Measurements from ENCODE around the gene USP7. TPM values are rescaled to one million over a fixed set of nuclear protein-coding genes. Genes with fewer than 3 reads are reported as not detected.

USP7 gene
- total RNA-seq, 1 donor: 55.3 TPM

DNA sequence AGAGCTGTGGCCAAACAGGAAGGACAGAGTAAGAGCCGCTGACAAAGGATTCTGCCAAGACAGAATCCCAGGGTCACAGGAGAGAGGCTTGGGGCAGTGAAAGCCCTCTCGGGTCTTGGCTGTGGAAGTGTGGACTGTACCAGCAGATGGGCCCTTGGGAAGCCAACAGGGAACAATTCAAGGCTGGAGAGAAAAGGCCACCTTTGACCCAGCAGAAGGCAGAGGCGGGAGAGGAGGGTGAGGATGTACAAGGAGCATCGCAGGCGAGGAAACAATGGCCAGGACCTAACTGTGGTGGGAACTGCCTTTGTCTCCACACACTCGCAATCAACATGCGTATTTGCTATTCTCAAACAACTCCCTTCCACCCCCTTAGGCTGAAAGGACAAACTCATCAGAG, 110.6 kb downstream of the USP7 start:
- H3K4me3 ChIP-seq (ENCODE audit: low read depth, low read length): no peak overlapping the region

DNA sequence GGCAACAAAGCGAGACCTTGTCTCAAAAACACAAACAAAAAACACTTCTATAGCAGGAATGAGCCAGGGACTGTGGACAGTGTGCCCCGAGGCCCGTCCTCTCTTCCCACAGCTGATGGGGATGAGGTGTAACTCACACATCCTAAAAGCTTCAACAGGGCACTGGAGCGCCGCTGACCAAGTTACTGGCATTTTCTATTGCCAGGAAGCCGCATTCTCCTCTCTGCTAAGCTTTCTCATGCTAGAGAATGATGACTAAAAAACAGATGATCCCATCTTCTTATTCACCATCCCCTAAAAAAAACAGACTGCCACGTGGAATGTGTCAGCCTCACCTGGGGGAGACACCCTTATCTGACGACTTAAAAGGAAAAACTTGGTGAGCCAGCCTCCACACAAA, 111.2 kb downstream of the USP7 start:
- no peak for DNase-seq (ENCODE audit: low read depth)
- TF ChIP-seq, protein P1, sequence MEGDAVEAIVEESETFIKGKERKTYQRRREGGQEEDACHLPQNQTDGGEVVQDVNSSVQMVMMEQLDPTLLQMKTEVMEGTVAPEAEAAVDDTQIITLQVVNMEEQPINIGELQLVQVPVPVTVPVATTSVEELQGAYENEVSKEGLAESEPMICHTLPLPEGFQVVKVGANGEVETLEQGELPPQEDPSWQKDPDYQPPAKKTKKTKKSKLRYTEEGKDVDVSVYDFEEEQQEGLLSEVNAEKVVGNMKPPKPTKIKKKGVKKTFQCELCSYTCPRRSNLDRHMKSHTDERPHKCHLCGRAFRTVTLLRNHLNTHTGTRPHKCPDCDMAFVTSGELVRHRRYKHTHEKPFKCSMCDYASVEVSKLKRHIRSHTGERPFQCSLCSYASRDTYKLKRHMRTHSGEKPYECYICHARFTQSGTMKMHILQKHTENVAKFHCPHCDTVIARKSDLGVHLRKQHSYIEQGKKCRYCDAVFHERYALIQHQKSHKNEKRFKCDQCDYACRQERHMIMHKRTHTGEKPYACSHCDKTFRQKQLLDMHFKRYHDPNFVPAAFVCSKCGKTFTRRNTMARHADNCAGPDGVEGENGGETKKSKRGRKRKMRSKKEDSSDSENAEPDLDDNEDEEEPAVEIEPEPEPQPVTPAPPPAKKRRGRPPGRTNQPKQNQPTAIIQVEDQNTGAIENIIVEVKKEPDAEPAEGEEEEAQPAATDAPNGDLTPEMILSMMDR (IDR thresholded peaks at IDR 0.05; ENCODE audit: insufficient read depth, low read length): no peak

More for the DNA sequence above, 110.6 kb downstream of the USP7 start:
- DNase-seq (ENCODE audit: low read depth): no peak
- TF ChIP-seq, protein P1 (IDR thresholded peaks at IDR 0.05; ENCODE audit: insufficient read depth, low read length): no peak

DNA sequence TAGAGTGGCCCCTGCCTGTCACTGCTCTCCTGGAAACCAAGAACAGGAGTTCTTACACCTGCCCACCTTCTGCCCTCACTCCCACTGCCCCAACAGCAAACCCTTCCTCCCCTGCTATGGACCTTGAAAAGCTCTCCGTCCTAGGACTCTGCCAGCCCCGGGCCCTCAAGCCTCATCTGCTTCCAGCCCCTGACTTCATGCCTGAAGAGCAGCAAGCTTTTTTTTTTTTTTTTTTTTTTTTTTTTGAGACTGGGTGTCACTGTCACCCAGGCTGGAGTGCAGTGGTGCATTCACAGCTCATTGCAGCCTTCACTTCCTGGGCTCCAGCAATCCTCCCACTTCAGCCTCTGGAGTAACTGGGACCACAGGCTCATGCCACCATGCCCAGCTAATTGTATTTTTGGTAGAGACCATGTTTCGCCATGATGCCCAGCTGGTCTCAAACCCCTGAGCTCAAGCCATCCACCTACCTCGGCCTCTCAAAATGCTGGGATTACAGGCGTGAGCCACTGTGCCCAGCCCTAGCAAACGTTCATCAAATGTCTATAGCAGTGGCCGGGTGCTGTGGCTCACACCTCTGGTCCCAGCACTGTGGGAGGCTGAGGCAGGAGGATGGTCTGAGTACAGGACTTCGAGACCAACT, 111.8 kb downstream of the USP7 start:
- TF ChIP-seq, protein P1 (IDR thresholded peaks at IDR 0.05; ENCODE audit: insufficient read depth, low read length): no peak
- no peak for DNase-seq (ENCODE audit: low read depth)
- H3K4me3 ChIP-seq (ENCODE audit: low read depth, low read length): no peak overlapping the region

More for the DNA sequence above, 111.2 kb downstream of the USP7 start:
- no peak overlapping the region for H3K4me3 ChIP-seq (ENCODE audit: low read depth, low read length)

DNA sequence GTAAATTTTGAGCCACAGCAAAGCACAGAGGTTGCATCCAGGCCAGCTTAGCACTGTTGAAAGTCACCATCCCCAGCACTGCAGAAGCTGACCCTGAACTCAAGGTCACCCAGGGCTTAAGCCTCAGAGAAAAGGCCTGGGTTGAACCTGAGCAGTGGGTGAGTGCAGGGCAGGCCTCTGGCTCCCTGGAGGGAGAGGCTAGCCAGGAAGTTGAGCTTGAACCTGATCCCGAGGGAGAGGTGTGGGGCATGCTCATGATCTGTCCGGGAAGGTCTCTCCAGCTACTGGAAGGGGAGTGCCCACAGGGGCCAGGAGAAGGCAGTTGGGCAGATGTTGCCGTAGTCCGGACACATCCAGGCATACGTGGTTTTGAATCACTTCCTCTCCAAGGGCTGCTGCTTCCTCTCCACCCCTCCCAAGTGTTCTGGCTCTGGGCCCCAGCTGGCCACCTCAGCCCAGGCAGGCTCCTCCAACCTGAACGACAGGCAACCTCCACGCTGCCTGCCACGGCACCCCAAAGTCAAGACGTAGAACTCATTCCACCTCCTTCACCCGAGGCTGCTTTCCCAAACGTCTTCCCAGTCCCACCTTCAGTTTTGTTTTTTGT, 113.3 kb downstream of the USP7 start:
- DNase-seq (ENCODE audit: low read depth): peak; percentile 85
- TF ChIP-seq, protein P1 (IDR thresholded peaks at IDR 0.05; ENCODE audit: insufficient read depth, low read length): no peak

DNA sequence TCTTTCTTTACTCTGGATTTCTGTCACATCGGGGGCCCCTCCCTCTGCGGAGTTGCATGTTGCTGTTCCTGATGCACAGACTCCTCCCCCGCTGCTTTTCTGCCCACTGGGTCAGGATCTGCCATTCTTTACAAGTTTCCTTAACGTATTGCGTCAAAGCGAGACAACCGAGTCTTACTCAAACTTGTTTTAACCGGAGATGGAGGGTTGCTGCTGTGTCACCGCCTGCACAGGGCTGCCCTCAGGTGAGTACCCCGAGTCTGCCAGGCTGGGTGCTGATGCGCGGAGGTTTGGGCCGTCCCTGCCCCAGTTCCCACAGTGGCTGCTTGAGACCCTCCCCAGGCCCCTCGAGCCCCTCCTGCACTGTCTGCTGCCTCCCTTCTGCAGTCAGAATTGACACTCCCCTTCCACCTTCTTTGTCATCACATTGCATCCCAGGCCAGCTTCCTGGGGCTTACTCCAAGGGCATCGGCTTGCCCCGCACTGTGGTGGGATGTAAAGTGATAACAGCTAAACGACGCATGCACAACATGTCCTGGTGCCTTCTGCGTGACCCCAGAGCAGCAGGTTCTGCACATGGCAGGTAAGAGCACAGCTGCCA, 114.2 kb downstream of the USP7 start:
- H3K4me3 ChIP-seq (ENCODE audit: low read depth, low read length): no peak overlapping the region
- peak; percentile 36 for DNase-seq (ENCODE audit: low read depth)
- TF ChIP-seq, protein P1 (IDR thresholded peaks at IDR 0.05; ENCODE audit: insufficient read depth, low read length): no peak

More for the DNA sequence above, 113.3 kb downstream of the USP7 start:
- H3K4me3 ChIP-seq (ENCODE audit: low read depth, low read length): no peak overlapping the region

DNA sequence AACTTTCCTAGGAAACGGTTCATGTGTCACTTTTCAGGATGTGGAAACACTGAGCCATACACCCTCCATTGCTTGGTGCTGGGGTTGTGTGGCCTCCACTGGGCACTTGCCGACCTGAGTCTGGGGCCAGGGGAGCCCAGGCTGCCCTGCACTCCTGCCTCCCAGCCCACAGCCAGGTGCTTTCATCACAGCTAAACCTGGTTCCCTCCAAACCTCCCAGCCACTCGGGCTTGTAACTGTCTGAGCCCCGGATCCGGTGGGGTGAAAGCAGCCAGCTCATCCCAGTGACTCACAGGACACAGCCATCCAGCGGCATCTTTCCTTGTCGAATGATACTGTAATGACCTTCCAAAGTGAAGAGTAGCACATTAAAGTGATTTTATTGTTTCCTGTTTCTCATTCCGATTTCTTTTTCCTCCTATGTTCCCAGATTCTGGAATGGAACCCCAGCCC, 114.7 kb downstream of the USP7 start:
- TF ChIP-seq, protein P1 (IDR thresholded peaks at IDR 0.05; ENCODE audit: insufficient read depth, low read length): no peak
- H3K4me3 ChIP-seq (ENCODE audit: low read depth, low read length): no peak overlapping the region
- peak; percentile 38 for DNase-seq (ENCODE audit: low read depth)
